IPS-NIHi7 (cell line): ENCODE measurements around the gene DPYSL3.
A peak's percentile ranks its signal among the peaks of the same experiment; 100 is the strongest.

ENCODE experiments used
- DNase-seq: peaks from one replicate; pipeline ENCODE4 v3.0.0; 2012; ENCODE audit warnings: mixed read lengths; ENCODE audit errors: extremely low spot score

The DPYSL3 gene

GRCh38 chr5:147515269-147515668, 5.4 kb upstream of the DPYSL3 start:
- no peak for DNase-seq

GRCh38 chr5:147512659-147513379, 3.0 kb upstream of the DPYSL3 start:
- DNase-seq, result no peak

GRCh38 chr5:147510885-147511284, 1.0 kb upstream of the DPYSL3 start:
- no peak for DNase-seq

GRCh38 chr5:147509041-147509709, 693 bp downstream of the DPYSL3 start:
- peak; percentile 35 for DNase-seq

GRCh38 chr5:147508711-147509040, 1.2 kb downstream of the DPYSL3 start:
- DNase-seq, result no peak

GRCh38 chr5:147507480-147508126, 2.3 kb downstream of the DPYSL3 start:
- no peak for DNase-seq

GRCh38 chr5:147504535-147504934, 5.3 kb downstream of the DPYSL3 start:
- no peak for DNase-seq

- no peak for DNase-seq
These were observed 5.9 kb downstream of the DPYSL3 start for GRCh38 chr5:147504011-147504410.

- peak; percentile 30 for DNase-seq
These were observed 18.9 kb downstream of the DPYSL3 start for GRCh38 chr5:147490989-147491388.

GRCh38 chr5:147487031-147487750, 22.7 kb downstream of the DPYSL3 start:
- peak; percentile 21 for DNase-seq

- DNase-seq, result no peak
These were observed 24.1 kb downstream of the DPYSL3 start for GRCh38 chr5:147485814-147486213.

- DNase-seq, result no peak
These were observed 24.8 kb downstream of the DPYSL3 start for GRCh38 chr5:147485046-147485445.

- DNase-seq, result no peak
These were observed 25.2 kb downstream of the DPYSL3 start for GRCh38 chr5:147484708-147485020.

- no peak for DNase-seq
These were observed 25.7 kb downstream of the DPYSL3 start for GRCh38 chr5:147483961-147484707.

GRCh38 chr5:147483188-147483790, 26.6 kb downstream of the DPYSL3 start:
- DNase-seq, result no peak

- DNase-seq, result no peak
These were observed 27.1 kb downstream of the DPYSL3 start for GRCh38 chr5:147482706-147483180.

GRCh38 chr5:147481874-147482705, 27.8 kb downstream of the DPYSL3 start:
- no peak for DNase-seq

GRCh38 chr5:147481376-147481775, 28.5 kb downstream of the DPYSL3 start:
- no peak for DNase-seq

- peak; percentile 31 for DNase-seq
These were observed 29.9 kb downstream of the DPYSL3 start for GRCh38 chr5:147479949-147480348.

- peak; percentile 18 for DNase-seq
These were observed 30.4 kb downstream of the DPYSL3 start for GRCh38 chr5:147479444-147479843.
